RWPE1 (cell line): Measurements from ENCODE around the gene EFEMP1.

Experiments
- CTCF ChIA-PET: fragments of 350-600 bp; sonication (Branson Sonifier 250); formaldehyde crosslinking; extraction: SDS; loops from one replicate; lab custom pipeline; 2021; lab: Yijun Ruan, JAX
- POLR2A ChIA-PET: fragments of 400-600 bp; formaldehyde crosslinking; extraction: SDS; loops from one replicate; lab custom pipeline; 2020; ENCODE audit warnings: antibody characterized with exemption; ENCODE audit not compliant: low non-redundant PET; lab: Yijun Ruan, JAX
- DNase-seq: peaks from one replicate; pipeline ENCODE4 v3.0.0; 2012; ENCODE audit warnings: low spot score
- H3K27ac ChIP-seq: fragments of 450-650 bp; 2 replicates; pipeline ENCODE4 v1.5.1; 2017
- CTCF ChIP-seq: fragments of 450-650 bp; conservative IDR thresholded peaks from 2 replicates; pipeline ENCODE4 v1.5.1; 2017; ENCODE audit warnings: low read depth, mild to moderate bottlenecking

EFEMP1 gene

GRCh38 chr2:55888936-55889335 lies 34.6 kb downstream of the EFEMP1 start:
- no peak for TF ChIP-seq CTCF
- POLR2A ChIA-PET, result no interaction called here
- CTCF ChIA-PET, result no interaction called here

DNA sequence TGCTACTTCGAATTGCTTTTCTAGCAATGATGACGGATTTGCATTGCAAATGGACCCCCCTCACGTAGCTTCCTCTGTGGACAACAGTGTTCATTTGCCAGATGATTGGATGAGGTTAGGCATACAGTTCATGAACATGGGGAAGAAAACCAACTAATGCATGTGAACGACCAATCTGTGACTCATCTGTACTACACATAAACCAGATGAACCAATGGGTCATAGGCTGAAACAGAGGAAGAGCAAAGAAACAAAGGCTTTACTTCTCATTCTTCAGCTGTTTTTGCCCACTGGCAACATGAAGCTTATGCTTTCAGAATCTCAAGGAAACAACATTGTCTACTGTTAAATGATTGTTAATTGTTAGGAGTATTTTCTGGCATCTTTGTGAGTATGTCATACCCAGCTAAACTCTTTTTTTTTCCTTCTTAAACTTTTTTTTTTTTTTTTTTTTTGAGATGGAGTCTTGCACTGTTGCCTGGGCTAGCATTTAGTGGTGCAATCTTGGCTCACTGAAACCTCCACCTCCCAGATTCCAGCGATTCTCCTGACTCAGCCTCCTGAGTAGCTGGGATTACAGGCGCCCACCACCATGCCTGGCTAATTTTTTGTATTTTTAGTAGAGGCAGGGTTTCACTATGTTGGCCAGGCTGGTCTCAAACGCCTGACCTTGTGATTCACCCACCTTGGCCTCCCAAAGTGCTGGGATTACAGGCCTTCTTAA lies 35.5 kb downstream of the EFEMP1 start:
- ChIA-PET POLR2A (no interaction called here), CTCF (interaction anchor here (0.5 to 0.6 kb wide), 2 partner anchors 48 to 57 kb away, joined by 6 to 7 read pairs; no protein-coding TSS in a partner anchor)
- no peak for TF ChIP-seq CTCF
- H3K27ac ChIP-seq, result peak overlapping the region; percentile 65
- DNase-seq, result peak; percentile 59

More at GRCh38 chr2:55888936-55889335, 34.6 kb downstream of the EFEMP1 start:
- DNase-seq, result no peak
- H3K27ac ChIP-seq, result peak overlapping the region; percentile 65

DNA sequence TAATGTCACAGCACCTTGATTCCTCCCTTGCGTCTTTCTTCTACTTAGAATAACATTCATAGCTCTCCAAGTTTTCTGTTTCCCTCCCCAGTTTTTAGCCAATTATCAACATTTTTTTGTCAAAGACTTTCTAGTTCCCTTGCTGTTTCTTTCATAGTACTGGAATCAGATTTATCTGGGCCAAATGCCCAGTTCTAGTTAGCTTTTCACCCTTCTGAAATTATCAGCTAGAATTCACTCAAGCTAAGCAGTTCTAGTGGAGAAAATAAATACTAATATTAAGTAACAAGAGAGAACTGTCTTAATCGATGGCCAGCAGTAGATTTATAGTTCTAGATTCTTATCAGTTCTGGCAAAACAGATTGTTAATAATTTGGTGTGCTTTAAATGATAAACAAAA lies 36.2 kb downstream of the EFEMP1 start:
- TF ChIP-seq CTCF, result no peak
- H3K27ac ChIP-seq, result no peak overlapping the region
- DNase-seq, result no peak
- CTCF ChIA-PET, result interaction anchor here (0.5 kb wide), 1 partner anchor 57 kb away, joined by 7 read pairs; no protein-coding TSS in a partner anchor
- POLR2A ChIA-PET, result no interaction called here

DNA sequence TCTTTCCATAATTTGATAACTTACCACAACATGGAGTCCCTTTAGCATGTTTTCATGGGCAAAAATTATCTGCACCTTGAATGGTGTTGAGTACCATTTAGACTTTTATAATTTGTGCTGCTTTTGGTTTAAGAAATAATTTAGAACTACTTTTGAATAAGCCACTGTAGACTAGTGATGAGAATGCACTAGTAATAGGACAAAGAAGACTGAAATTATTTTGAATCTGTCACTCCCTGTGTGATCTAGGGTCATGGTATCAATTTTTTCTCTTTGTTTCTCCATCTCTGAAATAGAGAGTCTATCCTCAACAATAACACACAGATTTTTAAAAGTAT lies 37.7 kb downstream of the EFEMP1 start:
- TF ChIP-seq CTCF, result no peak
- DNase-seq, result no peak
- ChIA-PET POLR2A (no interaction called here), CTCF (no interaction called here)
- no peak overlapping the region for H3K27ac ChIP-seq

DNA sequence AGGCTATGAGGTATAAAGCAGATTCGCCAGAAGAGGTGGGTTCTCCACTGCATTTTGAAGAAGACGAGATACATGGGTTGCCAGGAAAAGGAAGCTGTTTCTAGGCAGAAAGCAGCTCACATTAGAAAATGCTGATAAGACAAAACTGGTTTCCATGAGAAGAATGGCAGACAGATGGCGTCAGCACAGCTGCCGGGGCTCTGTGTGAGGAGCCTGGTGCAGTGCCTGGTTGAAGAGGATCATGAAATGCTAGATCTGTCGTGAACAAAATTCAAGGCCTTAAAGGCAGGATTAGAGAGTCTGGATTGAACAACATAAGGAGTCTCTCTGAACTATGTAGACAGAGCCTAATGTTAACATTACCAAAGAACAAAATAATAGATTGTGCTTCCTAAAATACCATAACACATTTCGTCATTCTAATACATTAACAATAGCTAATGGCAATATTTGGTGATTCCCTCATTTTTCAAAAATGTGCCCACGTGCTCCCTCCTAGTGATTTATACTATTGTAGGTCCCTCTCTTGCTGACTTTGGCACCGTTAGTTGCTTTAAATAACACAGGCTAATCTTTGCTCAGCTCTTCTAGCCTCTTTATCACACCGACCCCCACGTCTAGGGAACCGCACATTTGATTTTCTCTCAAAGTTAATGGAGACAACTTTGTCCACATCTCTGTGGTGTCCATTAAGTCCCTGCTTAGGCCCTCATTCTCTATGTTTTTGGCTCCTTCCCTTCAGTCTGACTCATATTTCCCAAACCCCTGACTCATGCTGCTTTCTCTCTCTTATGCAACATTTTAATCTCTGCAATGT lies 38.2 kb downstream of the EFEMP1 start:
- H3K27ac ChIP-seq, result peak overlapping the region; percentile 68
- TF ChIP-seq CTCF, result no peak
- peak; percentile 65 for DNase-seq
- POLR2A ChIA-PET, result no interaction called here
- CTCF ChIA-PET, result interaction anchor here (0.6 kb wide), 1 partner anchor 31 kb away, joined by 4 read pairs; no protein-coding TSS in a partner anchor

DNA sequence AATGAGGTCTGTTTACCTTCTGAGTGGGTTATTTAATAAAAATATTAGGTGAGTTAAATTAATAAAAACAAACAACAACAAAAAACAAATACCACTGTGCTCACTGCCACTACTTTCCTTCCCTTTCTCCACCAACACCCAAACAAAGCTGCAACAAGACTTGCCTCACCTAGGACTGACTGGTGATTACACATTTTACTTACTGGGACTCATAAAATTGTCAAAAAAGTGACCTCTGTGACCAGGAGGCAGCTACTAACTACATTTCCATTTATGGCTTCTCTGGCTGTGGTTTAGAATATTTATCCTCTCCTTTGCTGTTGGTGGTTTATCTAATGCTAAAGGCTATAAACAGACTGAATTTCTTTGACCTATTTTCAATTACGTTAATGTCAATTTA lies 39.8 kb downstream of the EFEMP1 start:
- CTCF ChIA-PET, result no interaction called here
- POLR2A ChIA-PET, result no interaction called here
- TF ChIP-seq CTCF, result no peak
- no peak for DNase-seq
- no peak overlapping the region for H3K27ac ChIP-seq
